K562 (cell line): ENCODE results near the gene PITPNM3. TPM values are rescaled to one million over a fixed set of nuclear protein-coding genes. Genes with fewer than 3 reads are reported as not detected.

Experiments used
- ATAC-seq: fragments of 200-7000 bp; cut with Tn5 transposase; 3 replicates; pipeline ENCODE4 v1.9.1; 2020; ENCODE audit warnings: moderate library complexity
- BruUV-seq: library from RNA; stranded (reverse); fragments of 400-500 nt; replicated peaks from 2 replicates; lab custom pipeline; 2021; lab: Mats Ljungman, UMichigan
- CTCF ChIA-PET: fragments of 300-600 bp; formaldehyde crosslinking; extraction: SDS; loops from one replicate; lab custom pipeline; 2021; ENCODE audit warnings: low intra/inter-chr PET ratio; lab: Yijun Ruan, JAX
- POLR2A ChIA-PET: fragments of 300-600, 350-650 bp; sonication (Branson Sonifier 250); formaldehyde crosslinking; extraction: SDS; loops from one replicate; lab custom pipeline; 2021; ENCODE audit warnings: antibody characterized with exemption, inconsistent platforms; lab: Yijun Ruan, JAX
- DNase-seq, 4 experiments: peaks; one replicate each; pipeline versions ENCODE4 v3.0.0 to v3.0.0-alpha.2; 2011 to 2018; ENCODE audit warnings: low spot score in 3 of 4, mixed read lengths in 3 of 4; ENCODE audit errors: extremely low read depth in 1 of 4
- FAIRE-seq: peaks from 2 replicates; lab custom pipeline; 2011; peaks lifted over from hg19 to GRCh38; lab: Jason Lieb, UNC
- H2AFZ ChIP-seq: 2 replicates; pipeline ENCODE4 v1.6.0; 2011; ENCODE audit warnings: low read depth, low read length, control low read depth, inconsistent platforms
- H3K27ac ChIP-seq: fragments of 200-600 bp; 3 replicates; pipeline ENCODE4 v1.8.0; 2011; ENCODE audit warnings: low read depth, mild to moderate bottlenecking, control low read depth, inconsistent platforms, low read length, moderate library complexity, mixed read lengths; ENCODE audit errors: extremely low read depth
- H3K27me3 ChIP-seq, 2 experiments: fragments of 300-600 bp in 1 of 2; 2 replicates in 1 of 2; 3 replicates in 1 of 2; pipeline versions ENCODE4 v1.6.0 to v1.8.0; 2011; ENCODE audit warnings: inconsistent platforms in 2 of 2, low read length in 2 of 2, mild to moderate bottlenecking in 1 of 2, mixed read lengths in 1 of 2, moderate library complexity in 1 of 2; ENCODE audit not compliant: control insufficient read depth in 2 of 2, insufficient read depth in 2 of 2
- H3K36me3 ChIP-seq: fragments of 300-600 bp; 3 replicates; pipeline ENCODE4 v1.8.0; 2011; ENCODE audit warnings: mild to moderate bottlenecking, low read length, inconsistent platforms; ENCODE audit not compliant: control insufficient read depth, insufficient read depth
- H3K4me1 ChIP-seq, 2 experiments: fragments of 200-600 bp in 1 of 2; replicated peaks in 1 of 2; 2 replicates in 1 of 2; 3 replicates in 1 of 2; pipeline versions ENCODE4 v1.5.1 to v1.8.0; 2011; ENCODE audit warnings: inconsistent platforms in 2 of 2, low read length in 2 of 2, mild to moderate bottlenecking in 1 of 2, mixed read lengths in 1 of 2, moderate library complexity in 1 of 2; ENCODE audit not compliant: control insufficient read depth in 2 of 2, insufficient read depth in 2 of 2
- H3K4me2 ChIP-seq: 2 replicates; pipeline ENCODE4 v1.6.1; 2011; ENCODE audit warnings: low read length, control low read depth, inconsistent platforms, mixed read lengths; ENCODE audit not compliant: insufficient read depth
- H3K4me3 ChIP-seq: fragments of 200-600 bp; sonication (generic), shearing (Covaris generic); 2 replicates; pipeline ENCODE4 v1.5.1; 2016; ENCODE audit warnings: control low read depth, inconsistent platforms
- H3K79me2 ChIP-seq: fragments of 200-600 bp; 3 replicates; pipeline ENCODE4 v1.8.0; 2011; ENCODE audit warnings: low read length, inconsistent platforms; ENCODE audit not compliant: control insufficient read depth, insufficient read depth
- H3K9ac ChIP-seq, 2 experiments: 2 replicates each; pipeline versions ENCODE4 v1.6.0 to v1.6.1; 2011; ENCODE audit warnings: low read depth in 2 of 2, low read length in 2 of 2, control low read depth in 1 of 2, inconsistent platforms in 1 of 2, mild to moderate bottlenecking in 1 of 2, mixed read lengths in 1 of 2; ENCODE audit not compliant: insufficient read depth in 1 of 2
- H3K9me1 ChIP-seq: one replicate; pipeline ENCODE4 v1.6.0; 2011; ENCODE audit warnings: inconsistent platforms, mild to moderate bottlenecking, low read length, moderate library complexity; ENCODE audit not compliant: control insufficient read depth, insufficient read depth
- H3K9me3 ChIP-seq: replicated peaks from 2 replicates; pipeline ENCODE4 v1.5.1; 2011; ENCODE audit warnings: low read depth, low read length, inconsistent platforms; ENCODE audit not compliant: control insufficient read depth, insufficient read depth
- H4K20me1 ChIP-seq: replicated peaks from 2 replicates; pipeline ENCODE4 v1.6.1; 2011; ENCODE audit warnings: low read length, inconsistent platforms, mixed read lengths; ENCODE audit not compliant: control insufficient read depth, insufficient read depth
- ADNP ChIP-seq: fragments of 200-800 bp; sonication (Bioruptor generic); IDR thresholded peaks from 2 replicates; pipeline ENCODE4 v1.6.1; 2016; ENCODE audit warnings: missing genetic modification characterization, missing compliant biosample characterization
- BACH1 ChIP-seq: fragments of 200-800 bp; sonication (Bioruptor generic); IDR thresholded peaks from 2 replicates; pipeline ENCODE4 v1.6.1; 2016; ENCODE audit warnings: missing genetic modification characterization, missing compliant biosample characterization
- CHAMP1 ChIP-seq: fragments of 450-650 bp; IDR thresholded peaks from 2 replicates; pipeline ENCODE4 v1.6.1; 2016; ENCODE audit warnings: mild to moderate bottlenecking
- HIVEP1 ChIP-seq: fragments of 250-450 bp; sonication (Bioruptor Pico); IDR thresholded peaks from 2 replicates; pipeline ENCODE4 v1.4.0; 2020; ENCODE audit warnings: mild to moderate bottlenecking
- JUN ChIP-seq, 2 experiments: sonication (generic) in 1 of 2; formaldehyde crosslinking in 1 of 2; IDR thresholded peaks; 2 replicates each; pipeline versions ENCODE4 v1.6.1 to v1.8.0; 2012 to 2022; ENCODE audit warnings: borderline replicate concordance in 2 of 2, mild to moderate bottlenecking in 2 of 2, improper control_type of control experiment in 1 of 2, low read depth in 1 of 2, low read length in 1 of 2, missing genetic modification reagents in 1 of 2
- MBD1 ChIP-seq: fragments of 250-450 bp; sonication (Bioruptor Pico); IDR thresholded peaks from 2 replicates; pipeline ENCODE4 v1.8.0; 2022; ENCODE audit warnings: inconsistent platforms
- NELFE ChIP-seq: IDR thresholded peaks from 2 replicates; pipeline ENCODE4 v1.6.1; 2011; ENCODE audit warnings: mild to moderate bottlenecking; ENCODE audit not compliant: insufficient read depth, insufficient read length
- NFATC3 ChIP-seq: fragments of 450-650 bp; IDR thresholded peaks from 2 replicates; pipeline ENCODE4 v1.6.1; 2017; ENCODE audit warnings: mild to moderate bottlenecking
- PHB ChIP-seq: fragments of 250-450 bp; sonication (Bioruptor Pico); IDR thresholded peaks from 2 replicates; pipeline ENCODE4 v1.5.0; 2021
- RCOR1 ChIP-seq, 2 experiments: IDR thresholded peaks; 2 replicates each; pipeline ENCODE4 v1.6.1; 2012; ENCODE audit warnings: low read depth in 2 of 2, low read length in 2 of 2, borderline replicate concordance in 1 of 2, improper control_type of control experiment in 1 of 2
- ZFP30 ChIP-seq: fragments of 250-450 bp; sonication (Bioruptor Pico); IDR thresholded peaks from 2 replicates; pipeline ENCODE4 v1.8.0; 2022; ENCODE audit warnings: moderate library complexity, mild to moderate bottlenecking, inconsistent platforms, borderline replicate concordance
- ZFPM2 ChIP-seq: fragments of 250-450 bp; sonication (Bioruptor Pico); IDR thresholded peaks from 2 replicates; pipeline ENCODE4 v1.5.1; 2022; ENCODE audit warnings: mild to moderate bottlenecking
- ZNF239 ChIP-seq: fragments of 250-450 bp; sonication (Bioruptor Pico); IDR thresholded peaks from 2 replicates; pipeline ENCODE4 v1.4.0; 2020; ENCODE audit warnings: mild to moderate bottlenecking
- ZNF347 ChIP-seq: fragments of 450-650 bp; formaldehyde crosslinking; IDR thresholded peaks from 2 replicates; pipeline ENCODE4 v1.4.0; 2020; ENCODE audit warnings: low read depth, mild to moderate bottlenecking, moderate library complexity
- WGBS: fragments of 100-300 bp; shearing (Covaris generic); methylation state at CpG from one replicate; pipeline ENCODE4 v1.1.6; 2016; ENCODE audit warnings: low coverage, mixed read lengths; ENCODE audit not compliant: insufficient coverage; ENCODE audit errors: missing lambda C conversion rate; 5-methylcytosine and 5-hydroxymethylcytosine counted together
- in situ Hi-C: fragments of 300-500 bp; cut with MboI; formaldehyde crosslinking; loops from 4 replicates; pipeline ENCODE4 v1.15.0; 2018; ENCODE audit warnings: inconsistent platforms, mixed read lengths
- intact Hi-C: fragments of 100-400 bp; cut with micrococcal nuclease; formaldehyde crosslinking; loops from 2 replicates; pipeline ENCODE4 v1.14.2; 2022
- polyA plus RNA-seq, 8 experiments: library from polyadenylated mRNA; depleted of rRNA in 4 of 8; stranded (reverse) in 5 of 8; unstranded in 3 of 8; fragments of >200 nt; fragmentation: Nextera tagmentation in 2 of 8; fragmentation: Illumina TruSeq in 1 of 8; extraction: Ambion mirVana in 2 of 8; extraction: Trizol in 1 of 8; gene quantifications; 2 replicates each; pipeline versions ENCODE4 v1.2.1 to v1.2.3, GENCODE V29; 2011 to 2014; ENCODE audit warnings: inconsistent platforms in 1 of 8, missing spikeins in 1 of 8
- total RNA-seq, 7 experiments: library from RNA; depleted of rRNA in 6 of 7; stranded (reverse); fragments of >200 nt in 6 of 7; fragmentation: Illumina TruSeq in 2 of 7; extraction: Trizol in 2 of 7; gene quantifications; 2 replicates each; pipeline versions ENCODE4 v1.2.1 to v1.2.3, GENCODE V29; 2011 to 2021; ENCODE audit warnings: low replicate concordance in 1 of 7

Gene PITPNM3
- total and polyA plus RNA-seq, 9 of the 15 experiments (the other 6 are each of a cell fraction or from before 2014, with no cell fraction given) = 0.14 to 0.38 (median 0.22) TPM; not detected in 2

GRCh38 chr17:6596511-6596910, 40.2 kb upstream of the PITPNM3 start:
- no peak overlapping the region for H3K9ac ChIP-seq
- intact Hi-C loops = no loop called here
- POLR2A ChIA-PET = interaction anchor here (1.1 kb wide), 1 partner anchor 10 kb away, joined by 3 read pairs; no protein-coding TSS in a partner anchor
- no peaks in the 10 kb centered on the region for H3K9me1 ChIP-seq
- 55% methylated on average over 2 of the region's 2 CpGs for WGBS
- H3K4me1 ChIP-seq = peaks cover 0 to 12% of the 10 kb centered on the region in 2 experiments; a peak in 2 of 5 replicates
- H4K20me1 ChIP-seq = no peaks in the 10 kb centered on the region
- DNase-seq = no peak
- FAIRE-seq = no peak
- H3K27ac ChIP-seq = no peak overlapping the region
- no peak overlapping the region for H2AFZ ChIP-seq
- no peak for TF ChIP-seq JUN (IDR thresholded peaks at IDR 0.05; ENCODE audit: borderline replicate concordance, low read depth, low read length)
- TF ChIP-seq JUN (CRISPR knock-in tag; IDR thresholded peaks at IDR 0.05; ENCODE audit: borderline replicate concordance) = no peak
- no peak for TF ChIP-seq RCOR1 (IDR thresholded peaks at IDR 0.05; ENCODE audit: borderline replicate concordance in 1 of 2, low read depth in 2 of 2, low read length in 2 of 2)
- no peak for TF ChIP-seq ZNF347
- TF ChIP-seq PHB = no peak
- no peak for TF ChIP-seq NFATC3
- TF ChIP-seq ZFPM2 = no peak
- TF ChIP-seq MBD1 (CRISPR knock-in tag) = no peak
- no peak for TF ChIP-seq ZNF239 (CRISPR knock-in tag)
- TF ChIP-seq HIVEP1 = no peak
- TF ChIP-seq ADNP (tag) = no peak
- TF ChIP-seq CHAMP1 = no peak
- TF ChIP-seq BACH1 (tag) = no peak
- TF ChIP-seq NELFE = no peak
- no peak for TF ChIP-seq ZFP30 (CRISPR knock-in tag)
- TF ChIP-seq, all 486 proteins: peak for 0
- Histone ChIP-seq H3K27me3 (no peaks in the 10 kb centered on the region), H3K79me2 (no peaks in the 10 kb centered on the region), H3K4me3 (no peak overlapping the region), H3K9me3 (no peaks in the 10 kb centered on the region), H3K4me2 (no peak overlapping the region), H3K36me3 (peaks cover 49% of the 10 kb centered on the region)
- CTCF ChIA-PET = no interaction called here
- BruUV-seq = no TSS peak
- ATAC-seq = no peak
- in situ Hi-C loops = no loop called here
